CD1c-positive myeloid dendritic cell (primary cell): ENCODE measurements around the gene NSG2.

Source experiments
- DNase-seq: peaks from one replicate; pipeline ENCODE4 v3.0.0-alpha.2; 2016; ENCODE audit errors: extremely low spot score

Gene NSG2

DNA sequence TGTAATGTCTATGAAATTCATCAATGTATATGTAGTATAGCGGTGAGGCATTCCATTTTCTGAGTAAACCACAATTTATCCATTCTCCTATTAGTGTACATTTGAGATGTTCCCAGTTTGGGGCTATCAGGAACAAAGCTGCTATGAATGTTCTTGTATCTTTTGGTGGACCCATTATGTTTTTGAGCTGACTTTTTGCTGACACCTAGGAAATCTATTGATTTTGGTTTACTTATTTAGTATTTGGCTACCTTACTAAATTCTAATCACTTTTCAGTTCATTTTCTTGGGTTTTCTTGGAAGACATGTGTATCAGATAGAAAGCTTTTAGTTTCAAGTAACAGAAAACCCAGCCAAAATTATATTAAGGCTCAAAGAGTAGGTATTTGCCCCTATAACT, 13.7 kb downstream of the NSG2 start:
- DNase-seq = no peak

DNA sequence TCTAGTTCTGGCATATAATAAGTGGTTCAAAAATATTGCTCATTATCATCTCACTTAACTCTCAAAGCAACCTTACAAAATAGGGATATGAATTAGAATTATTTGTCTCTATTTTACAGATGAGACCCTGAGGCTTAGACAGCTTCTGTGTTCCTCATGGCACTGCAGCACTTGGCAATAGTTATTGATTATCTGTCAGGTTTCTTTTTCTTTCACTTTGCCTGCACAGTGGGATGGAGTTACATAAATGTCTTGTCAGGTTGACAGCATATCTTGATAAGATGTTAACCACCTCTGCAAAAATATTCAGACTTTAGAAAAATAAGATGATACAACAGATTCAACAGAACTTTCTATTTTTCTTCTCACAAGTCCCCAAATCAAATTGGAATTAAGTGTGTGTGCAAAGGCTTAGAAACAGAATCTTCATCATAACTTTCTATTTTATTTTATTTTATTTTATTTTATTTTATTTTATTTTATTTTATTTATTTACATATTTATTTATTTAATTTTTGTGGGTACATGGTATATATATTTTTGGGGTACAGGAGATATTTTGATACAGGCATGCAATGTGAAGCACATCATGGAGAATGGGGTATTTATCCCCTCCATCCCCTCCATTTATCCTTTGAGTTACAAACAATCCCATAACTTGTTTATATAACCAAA, 17.7 kb downstream of the NSG2 start:
- DNase-seq = no peak

DNA sequence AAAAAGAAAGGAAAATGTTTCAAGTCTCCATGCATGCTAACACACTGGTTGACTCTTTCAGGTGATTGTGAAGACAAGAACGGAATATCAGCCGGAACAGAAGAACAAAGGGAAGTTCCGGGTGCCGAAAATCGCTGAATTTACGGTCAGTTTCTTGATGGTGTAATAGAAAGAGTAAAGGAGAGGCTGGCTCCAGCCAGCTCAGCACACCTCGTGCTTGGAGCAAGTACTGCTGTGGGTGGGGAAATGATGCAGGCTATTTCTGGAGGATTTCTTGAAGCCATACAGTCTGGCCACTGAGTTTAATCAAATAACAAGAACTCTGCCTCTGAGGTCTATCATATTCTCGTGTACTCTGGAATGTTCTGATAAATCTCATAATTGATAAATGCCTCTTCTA, 18.7 kb downstream of the NSG2 start:
- no peak for DNase-seq

DNA sequence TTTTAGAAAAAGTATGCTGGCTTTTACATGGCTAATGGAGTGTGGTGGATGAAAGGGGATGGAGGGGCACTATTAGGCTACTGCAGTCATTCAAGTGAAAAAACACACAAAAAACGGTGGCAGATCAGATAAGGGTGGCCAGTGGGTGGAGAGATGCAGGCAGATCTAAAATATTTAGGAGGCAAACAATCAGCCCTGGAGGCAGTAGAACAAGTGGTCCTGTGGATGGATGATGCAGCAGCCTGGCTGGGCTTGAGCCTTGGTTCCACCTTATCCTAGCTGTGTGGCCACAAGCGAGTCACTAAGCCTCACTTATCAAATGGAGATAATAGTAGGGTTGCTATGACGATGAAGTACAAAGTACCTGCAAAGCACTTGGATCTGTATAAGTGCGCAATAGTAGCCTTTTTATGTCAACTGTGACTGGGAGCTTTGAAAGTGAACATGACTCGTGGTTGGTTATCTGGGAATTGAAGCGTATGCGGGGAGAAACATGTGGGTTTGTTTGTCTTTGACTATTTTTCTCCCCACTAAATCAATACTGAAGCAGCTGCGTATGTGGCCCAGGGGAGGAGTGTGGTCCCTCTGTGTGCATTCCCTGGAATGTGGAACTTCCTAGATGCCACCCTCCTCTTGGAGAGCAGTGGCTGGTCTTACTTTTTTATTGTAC, 20.2 kb downstream of the NSG2 start:
- no peak for DNase-seq

DNA sequence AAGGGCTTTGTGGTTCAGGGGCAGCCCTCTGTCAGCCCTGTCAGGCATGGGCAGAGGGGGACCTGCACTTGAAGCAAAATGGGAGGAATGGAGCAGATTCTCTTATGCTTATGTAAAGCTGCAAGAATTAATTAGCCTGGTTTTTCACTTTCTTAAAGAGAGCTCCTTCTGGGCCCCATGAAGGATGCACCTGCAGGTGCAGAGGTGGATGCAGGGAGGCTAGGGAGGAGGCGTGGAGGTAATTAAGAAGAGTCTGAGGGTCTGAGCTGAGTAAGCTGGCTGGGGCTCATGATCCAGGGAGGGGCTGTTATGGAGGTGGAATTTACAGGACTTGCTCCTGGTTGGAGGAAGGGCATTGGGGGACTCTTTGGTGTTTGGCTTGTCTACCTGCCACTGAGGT, 22.0 kb downstream of the NSG2 start:
- no peak for DNase-seq

DNA sequence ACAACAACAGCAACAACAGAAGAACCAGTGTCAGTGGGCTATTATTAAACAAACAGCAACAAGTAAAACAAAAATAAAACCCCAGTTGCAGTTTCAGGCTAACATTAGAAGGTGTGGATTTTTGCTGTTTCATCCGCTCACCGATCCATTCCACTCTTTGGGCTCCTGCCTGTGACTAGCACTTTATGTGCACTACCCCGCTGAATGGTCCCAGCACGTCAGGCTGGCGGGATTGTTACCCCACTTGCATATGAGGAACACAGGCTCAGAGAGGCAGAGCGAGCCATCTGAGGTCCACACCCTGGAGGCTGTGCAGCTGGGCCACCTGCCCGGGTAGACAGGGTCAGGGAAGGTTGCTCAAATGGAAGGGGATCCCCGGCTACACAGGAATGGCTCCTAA, 26.0 kb downstream of the NSG2 start:
- DNase-seq = no peak

DNA sequence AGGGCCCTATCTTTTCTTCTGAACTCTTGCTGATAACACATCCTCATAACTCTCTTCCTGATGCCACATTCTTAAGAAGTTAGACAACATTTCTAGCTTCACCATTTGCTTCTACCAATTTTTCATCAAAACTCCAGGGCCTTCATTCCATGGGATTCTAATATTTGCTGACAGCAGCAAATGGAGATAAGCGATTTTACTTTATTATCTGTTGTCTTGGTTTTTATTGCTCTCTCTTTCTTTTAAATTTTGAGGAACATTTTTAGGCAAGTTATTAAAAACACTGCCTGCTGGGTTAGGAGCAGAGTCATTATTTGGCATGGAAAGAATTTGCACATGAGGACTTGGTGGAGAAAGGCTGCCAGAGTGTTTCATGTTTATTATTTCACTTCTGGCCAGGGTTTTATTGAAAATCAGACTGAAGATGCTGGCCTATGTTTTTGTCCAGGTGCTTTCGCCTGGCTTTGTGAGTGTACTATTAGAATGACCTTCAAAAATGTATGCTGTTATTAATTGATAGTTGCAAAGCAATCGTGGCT, 27.7 kb downstream of the NSG2 start:
- no peak for DNase-seq

DNA sequence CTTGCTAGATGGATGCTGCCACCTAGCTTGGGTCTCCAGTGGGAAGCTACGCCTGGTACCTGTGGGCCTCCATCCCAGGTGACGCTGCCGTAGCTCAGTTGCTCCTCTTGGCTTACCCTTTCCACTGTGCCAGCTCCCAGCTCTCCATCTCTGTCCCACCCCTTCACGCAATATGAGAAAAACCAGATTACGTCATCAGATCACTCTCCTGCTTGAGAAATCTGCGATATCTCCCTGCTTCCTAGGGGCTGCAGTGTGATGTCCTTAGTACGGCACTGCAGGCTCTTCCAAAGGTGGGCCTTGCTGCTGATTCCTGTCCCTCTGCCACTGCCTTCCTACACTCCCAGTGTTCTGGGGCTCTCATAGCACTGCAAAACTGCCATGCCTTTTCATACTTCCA, 28.9 kb downstream of the NSG2 start:
- no peak for DNase-seq

DNA sequence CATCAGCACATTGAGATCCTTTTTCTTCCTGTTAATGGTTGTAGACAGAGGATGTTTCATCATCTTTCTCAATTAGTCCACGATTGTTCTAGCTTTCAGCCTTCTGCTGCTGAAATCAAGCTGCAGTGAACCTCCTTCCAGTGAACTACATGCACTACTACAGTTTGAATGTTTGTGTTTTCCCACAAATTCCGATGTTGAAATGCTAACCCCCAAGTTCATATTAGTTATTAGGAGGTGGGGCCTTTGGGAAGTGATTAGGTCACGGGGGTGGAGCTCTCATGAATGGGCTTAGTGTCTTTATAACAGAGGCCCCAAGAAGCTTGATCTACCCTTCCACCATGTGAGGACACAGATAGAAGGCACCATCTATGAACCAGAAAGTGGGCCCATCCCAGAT, 32.9 kb downstream of the NSG2 start:
- DNase-seq = no peak

DNA sequence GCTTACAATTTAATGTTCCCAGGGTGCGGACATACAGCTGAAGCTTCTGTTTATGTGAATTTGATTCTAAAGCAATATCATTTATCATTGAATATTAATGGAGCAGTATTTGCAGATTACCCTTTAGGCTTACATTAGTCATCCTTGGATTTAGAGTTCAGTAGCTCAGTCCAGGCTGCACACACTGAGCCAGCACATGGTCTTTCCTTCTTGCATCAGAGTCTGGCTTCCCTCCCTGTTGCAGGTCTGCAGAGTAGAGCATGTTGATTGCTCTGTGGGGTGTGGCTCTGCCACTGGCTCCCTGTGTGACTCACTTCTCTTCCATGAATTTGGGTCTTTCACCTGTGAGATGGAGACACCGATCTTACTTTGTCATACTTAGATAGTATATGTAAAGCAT, 36.8 kb downstream of the NSG2 start:
- DNase-seq = no peak

DNA sequence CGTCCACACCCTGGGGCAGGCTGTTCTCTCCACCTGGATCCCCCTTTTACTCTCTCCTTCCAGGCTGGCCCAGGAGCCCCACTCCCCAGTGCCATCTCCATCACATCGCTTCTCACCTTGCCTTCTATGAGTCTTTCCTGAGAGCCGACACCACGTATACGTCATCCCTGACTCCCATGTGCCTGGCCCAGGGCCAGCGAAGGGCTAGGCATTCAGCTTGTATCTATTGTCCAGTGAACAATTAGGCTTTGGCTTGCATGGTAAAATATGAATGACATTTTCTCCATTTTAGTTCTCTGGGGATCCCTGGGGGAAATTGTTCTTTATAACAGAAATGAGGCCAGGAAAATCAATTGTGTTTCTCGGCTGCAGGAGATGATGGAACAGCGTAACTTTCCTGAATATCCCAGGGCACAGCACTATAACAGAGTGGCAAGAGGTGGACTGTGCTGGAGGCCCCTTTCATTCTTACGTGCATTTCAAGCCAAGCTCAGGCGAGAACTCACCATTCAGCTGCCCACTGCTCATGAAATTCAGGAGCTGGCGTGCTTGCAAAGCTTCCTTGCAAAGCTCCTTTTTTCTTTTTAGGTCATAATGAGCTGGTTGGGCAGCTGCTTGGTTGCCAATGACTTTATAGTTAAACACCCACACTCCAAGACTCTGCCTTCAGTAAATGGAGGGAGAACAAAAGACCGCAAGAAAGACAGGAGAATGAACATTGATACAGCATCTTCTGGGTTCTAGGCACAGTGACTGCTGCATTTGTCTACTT, 37.7 kb downstream of the NSG2 start:
- no peak for DNase-seq

DNA sequence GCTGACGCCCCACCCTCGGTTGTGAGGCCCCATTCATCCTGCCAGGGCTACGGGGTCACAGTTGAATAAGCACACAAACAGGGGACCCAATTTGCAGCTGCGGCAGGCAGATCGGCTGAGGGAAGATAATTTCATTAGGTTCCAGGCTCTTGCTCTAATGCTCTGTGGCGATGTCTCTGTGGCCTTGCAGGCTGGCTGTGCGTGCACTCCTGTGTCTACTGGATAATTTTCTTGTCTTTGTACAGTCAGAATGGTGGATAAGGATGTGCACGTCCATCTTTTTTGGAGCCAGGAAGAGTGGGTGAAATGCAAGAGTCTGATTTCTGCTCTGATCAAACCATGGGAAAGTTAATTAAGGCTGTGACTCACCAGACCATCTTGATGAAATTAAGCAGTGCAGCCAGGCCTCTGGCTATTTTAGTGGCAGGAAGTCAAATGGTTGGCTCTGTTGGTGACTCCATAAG, 39.2 kb downstream of the NSG2 start:
- DNase-seq = no peak

DNA sequence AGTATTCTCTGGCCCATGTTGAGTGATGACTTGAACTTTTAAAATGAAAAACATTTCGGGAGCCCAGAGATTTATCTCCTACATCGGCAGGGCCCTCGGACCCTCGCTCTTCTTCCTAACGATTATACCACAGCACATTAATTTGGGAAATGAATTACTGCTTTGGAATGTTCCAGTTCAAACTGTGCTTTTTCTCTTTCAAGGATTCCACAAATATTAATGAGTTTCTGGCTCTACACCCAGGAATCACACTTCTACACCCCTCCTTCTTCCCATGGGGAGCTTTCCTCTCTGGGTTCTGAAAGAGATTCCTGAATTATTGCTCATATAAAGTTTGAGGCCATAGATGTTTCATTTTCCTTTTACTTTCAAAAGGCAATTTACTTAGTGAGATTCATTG, 41.2 kb downstream of the NSG2 start:
- DNase-seq = no peak

DNA sequence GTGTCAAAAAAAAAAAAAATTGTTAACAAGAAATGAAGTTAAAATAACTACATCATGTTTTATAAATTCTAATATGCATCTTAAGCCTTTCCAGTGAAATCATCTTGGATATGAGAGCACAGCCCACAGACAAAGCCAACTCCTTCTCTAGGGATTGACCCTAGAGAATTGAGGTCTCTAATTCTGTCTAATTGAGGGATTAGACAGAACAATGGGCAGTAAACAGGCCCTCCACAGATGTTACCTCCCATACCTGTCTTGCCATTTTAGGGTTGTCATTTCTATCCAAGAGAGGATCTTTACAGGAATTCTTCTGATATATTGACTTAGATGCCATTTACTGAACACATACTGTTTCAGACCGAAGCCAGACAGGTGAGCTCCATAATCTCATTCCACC, 42.3 kb downstream of the NSG2 start:
- no peak for DNase-seq

DNA sequence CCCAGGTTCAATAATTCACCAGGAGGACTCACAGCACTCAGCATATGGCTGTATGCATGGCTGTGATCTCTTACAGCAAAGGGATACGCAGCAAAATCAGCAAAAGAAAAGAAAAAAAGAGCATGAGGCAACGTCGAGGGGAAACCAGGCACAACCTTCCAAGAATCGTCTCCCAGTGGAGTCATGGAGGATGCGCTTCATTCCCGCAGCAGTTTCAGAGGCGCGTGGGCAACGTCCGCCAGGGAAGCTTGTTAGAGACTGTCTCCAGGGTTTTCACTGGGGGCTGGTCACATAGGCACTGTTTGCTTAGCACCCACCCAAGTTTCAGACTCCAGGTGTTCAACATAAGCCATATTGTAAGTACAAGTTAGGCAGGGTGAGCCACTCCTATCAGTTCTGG, 44.6 kb downstream of the NSG2 start:
- no peak for DNase-seq

DNA sequence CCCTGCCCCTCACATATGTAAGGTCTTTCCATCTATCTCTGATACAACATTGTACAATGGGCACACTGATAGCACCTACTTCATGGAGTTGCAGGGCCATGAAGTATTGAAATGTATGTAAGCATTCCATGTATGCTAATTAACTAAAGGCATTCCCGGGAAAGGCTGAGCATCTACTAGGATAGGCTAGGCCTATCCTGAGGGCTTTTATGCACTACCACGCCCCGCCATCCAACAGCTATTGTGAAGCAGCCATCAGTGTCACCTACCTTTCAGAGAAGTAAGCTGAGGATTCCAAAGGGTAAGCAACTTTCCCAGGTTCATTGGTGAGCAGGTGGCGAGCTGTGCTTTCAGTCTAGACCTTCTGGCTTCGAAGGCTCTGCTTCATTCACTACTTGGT, 47.6 kb downstream of the NSG2 start:
- no peak for DNase-seq

DNA sequence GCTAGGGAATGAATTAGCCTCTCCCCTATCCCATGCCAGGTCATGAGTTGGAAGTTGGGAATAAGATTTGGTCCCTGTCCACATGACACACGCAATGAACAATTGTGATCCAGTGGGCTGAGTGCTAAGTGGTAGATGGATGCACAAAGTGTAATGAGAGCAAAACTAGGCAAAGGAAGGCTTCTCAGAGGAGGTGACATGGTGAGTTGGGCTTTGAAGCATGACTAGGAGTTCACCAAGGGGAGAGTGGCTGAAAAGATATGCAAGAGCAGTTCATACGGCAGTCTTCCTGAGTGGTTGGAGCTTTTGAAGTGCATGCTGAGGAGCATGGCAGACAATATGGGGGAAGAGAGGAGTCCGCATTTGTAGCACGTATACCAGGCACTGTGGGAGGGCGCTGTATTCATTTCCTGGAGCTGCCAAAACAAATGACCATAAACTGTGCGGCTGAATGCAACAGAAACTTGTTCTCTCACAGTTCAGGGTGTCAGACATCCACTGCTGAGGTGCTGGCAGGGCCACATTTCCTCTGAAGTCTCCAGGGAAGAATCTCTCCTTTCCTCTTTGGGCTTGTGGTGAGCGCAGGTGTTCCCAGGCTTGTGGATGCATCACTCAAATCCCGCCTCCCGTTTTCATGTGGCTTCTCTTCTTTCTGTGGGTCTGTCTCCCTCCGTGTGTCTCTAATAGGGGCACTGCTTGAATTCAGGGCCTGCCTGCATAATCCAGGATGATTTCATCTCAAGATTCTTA, 49.5 kb downstream of the NSG2 start:
- DNase-seq = no peak

DNA sequence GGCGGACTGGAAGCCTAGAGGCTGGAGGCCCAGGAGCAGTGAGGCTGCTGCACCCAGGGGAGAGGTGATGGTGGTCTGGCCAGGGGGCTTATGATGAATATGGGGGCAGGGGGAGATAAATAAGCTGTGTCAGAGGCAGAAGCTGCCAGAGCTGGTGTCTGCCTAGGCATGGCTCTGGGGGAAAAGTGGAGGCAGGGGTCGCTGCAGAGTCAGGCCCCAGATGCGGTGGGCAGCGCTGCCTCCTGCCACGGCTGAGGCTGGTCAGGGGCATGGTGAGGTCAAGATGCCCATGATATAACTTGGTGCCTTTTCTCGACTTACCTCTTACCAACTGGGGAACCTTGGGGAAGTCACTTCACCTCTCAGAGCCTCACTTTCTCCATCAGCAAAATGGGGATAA, 51.1 kb downstream of the NSG2 start:
- DNase-seq = no peak

DNA sequence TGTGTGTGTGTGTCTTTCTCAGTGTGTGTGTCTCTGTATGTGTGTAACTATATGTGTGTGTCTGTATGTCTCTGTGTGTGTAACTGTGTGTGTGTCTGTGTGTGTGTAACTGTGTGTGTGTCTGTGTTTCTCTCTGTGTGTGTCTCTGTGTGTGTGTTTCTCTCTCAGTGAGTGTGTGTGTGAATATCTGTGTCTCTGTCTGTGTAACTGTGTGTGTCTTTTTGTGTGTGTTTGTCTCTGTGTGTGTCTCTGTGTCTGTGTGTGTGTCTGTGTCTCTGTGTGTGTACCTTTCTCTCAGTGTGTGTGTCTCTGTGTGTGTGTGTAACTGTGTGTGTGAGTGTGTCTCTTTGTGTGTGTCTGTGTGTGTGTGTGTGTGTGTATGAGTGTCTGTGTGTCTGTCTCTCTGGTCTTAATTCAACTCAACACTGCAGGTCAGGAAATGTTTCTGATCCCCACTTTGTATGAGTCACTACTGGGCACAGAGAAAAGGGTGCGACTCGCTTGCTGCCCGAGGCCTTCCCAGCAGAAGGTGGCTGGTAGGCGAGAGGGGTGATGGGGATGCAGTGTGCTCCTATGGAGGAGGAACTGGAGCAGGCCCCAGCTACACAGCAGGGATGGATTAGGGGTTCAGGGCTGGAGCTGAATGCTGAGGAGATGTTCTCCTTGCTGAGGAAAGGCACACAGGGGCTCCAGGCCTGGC, 52.1 kb downstream of the NSG2 start:
- no peak for DNase-seq

DNA sequence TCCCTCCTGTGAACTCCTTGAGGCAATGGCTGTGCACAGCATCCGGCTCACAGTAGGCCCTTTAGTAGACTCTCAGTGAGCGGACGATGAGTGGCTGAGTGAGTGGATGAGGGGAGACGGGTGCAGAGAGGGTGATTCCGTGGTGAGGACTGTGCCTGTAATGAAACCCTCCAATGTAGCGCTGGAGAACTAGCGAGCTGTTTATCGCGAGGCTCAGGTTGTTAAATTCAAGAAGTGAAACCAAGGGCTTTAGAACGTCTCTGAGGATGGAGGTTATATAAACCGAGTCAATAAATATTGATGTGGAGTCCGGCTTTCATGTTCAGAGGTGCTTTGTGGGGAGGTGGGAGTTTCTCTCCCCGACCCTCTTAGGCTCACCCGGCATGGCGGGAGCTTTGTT, 53.2 kb downstream of the NSG2 start:
- DNase-seq = no peak

DNA sequence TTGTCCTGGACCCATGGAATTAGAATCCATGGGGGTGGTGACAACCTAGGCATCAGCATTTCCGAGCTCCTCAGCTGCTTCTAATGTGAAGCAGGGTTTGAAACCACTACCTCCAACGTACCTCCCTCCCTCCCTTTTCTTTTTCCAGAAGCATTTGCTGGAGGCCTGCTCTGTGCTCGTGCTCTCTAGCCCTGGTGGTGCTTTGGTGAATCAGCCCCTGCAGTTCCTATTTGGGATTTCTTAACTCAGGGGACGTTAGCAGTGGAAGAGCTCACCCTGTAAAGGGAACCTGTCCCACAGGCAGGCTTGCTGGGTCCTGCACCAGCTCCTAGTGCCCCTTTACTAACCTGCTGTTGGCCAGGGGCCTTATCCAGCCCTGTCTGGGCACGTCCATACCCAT, 55.0 kb downstream of the NSG2 start:
- DNase-seq = no peak
